ENCODE results near the gene GALNT11. TPM values are rescaled to one million over a fixed set of nuclear protein-coding genes. Genes with fewer than 3 reads are reported as not detected.

GALNT11 gene
- total RNA-seq, 2 donors from 2014 or later, result 32.7 to 35.3 TPM

DNA sequence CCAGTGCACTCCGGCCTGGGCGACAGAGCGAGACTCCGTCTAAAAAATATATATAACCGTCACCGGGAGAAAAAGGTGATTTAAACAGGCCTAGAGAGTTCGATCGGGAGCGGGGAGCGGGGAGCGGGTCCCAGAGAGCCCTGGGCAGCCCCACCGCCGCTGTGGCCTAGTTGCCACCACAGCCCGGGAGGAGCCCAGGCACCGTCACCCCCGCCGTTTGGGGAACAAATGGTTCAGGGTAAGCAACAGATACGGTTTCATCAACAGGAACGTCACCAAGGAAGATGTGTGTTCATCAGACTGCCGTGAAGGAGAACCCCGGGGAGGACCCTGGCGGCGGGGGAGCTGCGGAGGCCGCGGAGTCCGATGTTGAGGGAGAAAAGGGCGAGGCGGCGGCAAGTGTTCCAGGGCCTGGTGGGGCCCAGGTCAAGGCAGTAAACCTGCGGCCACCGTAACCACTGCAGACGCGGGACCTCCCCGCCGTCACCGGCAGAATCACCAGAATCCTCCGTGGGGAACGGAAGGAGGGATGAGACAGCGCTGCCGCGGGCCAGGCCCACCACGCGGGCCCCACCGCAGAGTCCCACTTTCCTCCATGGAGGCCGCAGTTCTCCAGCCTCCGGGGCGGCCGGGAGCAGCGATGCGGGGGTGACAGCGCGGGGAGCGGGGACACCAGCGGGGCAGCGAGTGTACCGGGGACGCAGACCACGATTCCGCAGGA is 103.4 kb downstream of the GALNT11 start:
- no peak overlapping the region for H3K27ac Mint-ChIP-seq

DNA sequence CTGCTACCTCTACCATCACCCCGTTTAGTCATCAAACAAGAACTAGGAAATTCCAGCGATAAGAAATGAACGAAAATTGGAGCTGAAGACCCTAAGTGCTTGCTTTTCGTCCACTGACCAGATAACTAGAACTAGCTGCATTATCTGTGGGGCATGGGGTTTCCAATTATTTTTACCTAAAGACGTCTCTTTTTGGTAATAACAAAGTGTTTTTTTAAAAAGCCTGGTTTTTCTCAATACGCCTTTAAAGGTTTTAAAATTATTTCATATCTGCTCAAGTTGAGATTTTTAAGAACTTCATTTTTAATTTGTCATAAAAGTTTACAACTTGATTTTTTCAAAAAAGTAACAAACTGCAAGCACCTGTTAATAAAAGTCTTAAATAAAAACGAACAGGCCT is 104.2 kb downstream of the GALNT11 start:
- Mint-ChIP-seq H3K27me3 (ENCODE audit: insufficient read depth) (no peaks in the 10 kb centered on the region), H3K4me1 (no peaks in the 10 kb centered on the region), H3K9me3 (peaks cover 38% of the 10 kb centered on the region), H3K36me3 (ENCODE audit: low read depth) (peaks cover 91% of the 10 kb centered on the region), H3K27ac (no peak overlapping the region), H3K4me3 (no peak overlapping the region)
- Histone ChIP-seq H3K4me3 (ENCODE audit: low read length) (no peak overlapping the region), H3K9me3 (ENCODE audit: control insufficient read depth, low read length) (peaks cover 6% of the 10 kb centered on the region), H3K36me3 (ENCODE audit: control insufficient read depth, insufficient read depth, low read length) (peaks cover 84% of the 10 kb centered on the region), H3K9ac (ENCODE audit: extremely low read depth, low read length, poor library complexity, severe bottlenecking) (no peak overlapping the region), H3K27me3 (ENCODE audit: control insufficient read depth, insufficient read depth, low read length, poor library complexity, severe bottlenecking) (no peaks in the 10 kb centered on the region), H3K4me1 (ENCODE audit: control insufficient read depth, insufficient read depth, low read length) (no peaks in the 10 kb centered on the region), H3K27ac (ENCODE audit: low read depth, low read length) (no peak overlapping the region)
- TF ChIP-seq, protein P1, sequence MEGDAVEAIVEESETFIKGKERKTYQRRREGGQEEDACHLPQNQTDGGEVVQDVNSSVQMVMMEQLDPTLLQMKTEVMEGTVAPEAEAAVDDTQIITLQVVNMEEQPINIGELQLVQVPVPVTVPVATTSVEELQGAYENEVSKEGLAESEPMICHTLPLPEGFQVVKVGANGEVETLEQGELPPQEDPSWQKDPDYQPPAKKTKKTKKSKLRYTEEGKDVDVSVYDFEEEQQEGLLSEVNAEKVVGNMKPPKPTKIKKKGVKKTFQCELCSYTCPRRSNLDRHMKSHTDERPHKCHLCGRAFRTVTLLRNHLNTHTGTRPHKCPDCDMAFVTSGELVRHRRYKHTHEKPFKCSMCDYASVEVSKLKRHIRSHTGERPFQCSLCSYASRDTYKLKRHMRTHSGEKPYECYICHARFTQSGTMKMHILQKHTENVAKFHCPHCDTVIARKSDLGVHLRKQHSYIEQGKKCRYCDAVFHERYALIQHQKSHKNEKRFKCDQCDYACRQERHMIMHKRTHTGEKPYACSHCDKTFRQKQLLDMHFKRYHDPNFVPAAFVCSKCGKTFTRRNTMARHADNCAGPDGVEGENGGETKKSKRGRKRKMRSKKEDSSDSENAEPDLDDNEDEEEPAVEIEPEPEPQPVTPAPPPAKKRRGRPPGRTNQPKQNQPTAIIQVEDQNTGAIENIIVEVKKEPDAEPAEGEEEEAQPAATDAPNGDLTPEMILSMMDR (conservative IDR thresholded peaks at IDR 0.05), result no peak
- WGBS, 2 experiments (ENCODE audit: insufficient coverage in 1 of 2, insufficient read length in 1 of 2), result 95 to 100% methylated on average over 5 to 6 of the region's 7 CpGs
- DNase-seq, result no peak

More for the DNA sequence above, 103.4 kb downstream of the GALNT11 start:
- H3K36me3 Mint-ChIP-seq (ENCODE audit: low read depth), result peaks cover 95% of the 10 kb centered on the region
- H3K9me3 Mint-ChIP-seq, result peaks cover 39% of the 10 kb centered on the region
- TF ChIP-seq, protein P1 (conservative IDR thresholded peaks at IDR 0.05), result no peak
- no peak for DNase-seq
- Histone ChIP-seq H3K9me3 (ENCODE audit: control insufficient read depth, low read length) (peaks cover 10% of the 10 kb centered on the region), H3K4me1 (ENCODE audit: control insufficient read depth, insufficient read depth, low read length) (no peaks in the 10 kb centered on the region), H3K9ac (ENCODE audit: extremely low read depth, low read length, poor library complexity, severe bottlenecking) (no peak overlapping the region), H3K36me3 (ENCODE audit: control insufficient read depth, insufficient read depth, low read length) (peaks cover 85% of the 10 kb centered on the region), H3K27me3 (ENCODE audit: control insufficient read depth, insufficient read depth, low read length, poor library complexity, severe bottlenecking) (no peaks in the 10 kb centered on the region), H3K4me3 (ENCODE audit: low read length) (no peak overlapping the region), H3K27ac (ENCODE audit: low read depth, low read length) (no peak overlapping the region)
- WGBS, 2 experiments (ENCODE audit: insufficient coverage in 1 of 2, insufficient read length in 1 of 2), result 96 to 97% methylated on average over 37 to 60 of the region's 60 CpGs
- no peaks in the 10 kb centered on the region for H3K27me3 Mint-ChIP-seq (ENCODE audit: insufficient read depth)
- no peaks in the 10 kb centered on the region for H3K4me1 Mint-ChIP-seq
- no peak overlapping the region for H3K4me3 Mint-ChIP-seq

DNA sequence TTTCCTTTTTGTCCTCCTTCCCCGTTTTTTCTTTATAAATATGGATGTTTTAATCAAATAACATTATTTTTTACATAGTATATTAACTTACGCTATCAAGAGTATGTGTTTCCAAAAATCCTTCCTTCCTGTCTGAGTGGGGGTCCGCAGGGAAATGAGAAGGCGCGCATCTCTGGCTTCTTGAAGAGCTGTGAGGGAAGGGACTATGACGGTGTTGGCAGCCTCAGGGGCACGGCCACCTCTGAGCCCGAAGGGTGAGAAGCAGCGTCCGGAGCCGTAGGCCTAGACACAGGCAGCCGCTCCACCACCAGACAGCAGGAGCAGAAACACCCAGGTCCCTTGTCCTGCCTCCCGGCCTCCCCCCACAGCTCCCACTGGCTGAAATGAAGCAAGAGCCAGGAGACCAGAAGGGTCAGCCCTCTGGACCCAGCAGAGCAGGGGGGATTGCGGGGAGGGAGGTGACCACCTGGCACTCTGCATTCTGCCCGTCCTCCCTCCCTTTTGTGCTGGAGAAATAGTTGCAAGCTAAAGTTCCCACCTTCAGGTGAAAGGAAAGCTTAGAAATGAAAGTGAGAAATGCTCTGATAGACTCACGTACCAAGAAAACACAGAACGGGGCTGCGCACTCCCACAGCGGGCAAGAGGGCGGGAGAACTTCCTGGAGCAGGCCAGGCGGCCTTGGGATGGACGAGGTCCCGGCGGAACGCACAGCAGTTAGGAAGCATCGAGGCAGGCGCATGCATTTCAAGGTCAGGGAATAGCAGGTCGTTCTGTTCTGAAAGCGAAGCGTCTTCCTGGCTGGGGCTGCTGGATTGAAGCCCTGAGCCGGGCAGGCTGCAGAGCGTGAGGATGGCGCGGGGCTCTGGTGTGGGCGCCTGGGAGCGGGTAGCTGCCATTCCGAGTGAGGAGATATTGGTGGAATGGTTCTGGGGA is 105.5 kb downstream of the GALNT11 start:
- TF ChIP-seq, protein P1 (conservative IDR thresholded peaks at IDR 0.05), result no peak
- no peaks in the 10 kb centered on the region for H3K27me3 ChIP-seq (ENCODE audit: control insufficient read depth, insufficient read depth, low read length, poor library complexity, severe bottlenecking)
- no peak for DNase-seq
- no peak overlapping the region for H3K4me3 Mint-ChIP-seq
- WGBS, 2 experiments (ENCODE audit: insufficient coverage in 1 of 2, insufficient read length in 1 of 2), result 96 to 97% methylated on average over 32 to 36 of the region's 37 CpGs
- no peaks in the 10 kb centered on the region for H3K9me3 ChIP-seq (ENCODE audit: control insufficient read depth, low read length)
- no peak overlapping the region for H3K27ac Mint-ChIP-seq
- H3K9me3 Mint-ChIP-seq, result peaks cover 28% of the 10 kb centered on the region
- no peak overlapping the region for H3K27ac ChIP-seq (ENCODE audit: low read depth, low read length)
- peaks cover 78% of the 10 kb centered on the region for H3K36me3 Mint-ChIP-seq (ENCODE audit: low read depth)
- peaks cover 85% of the 10 kb centered on the region for H3K36me3 ChIP-seq (ENCODE audit: control insufficient read depth, insufficient read depth, low read length)
- no peak overlapping the region for H3K4me3 ChIP-seq (ENCODE audit: low read length)
- no peaks in the 10 kb centered on the region for H3K4me1 Mint-ChIP-seq
- H3K27me3 Mint-ChIP-seq (ENCODE audit: insufficient read depth), result no peaks in the 10 kb centered on the region
- no peak overlapping the region for H3K9ac ChIP-seq (ENCODE audit: extremely low read depth, low read length, poor library complexity, severe bottlenecking)
- H3K4me1 ChIP-seq (ENCODE audit: control insufficient read depth, insufficient read depth, low read length), result no peaks in the 10 kb centered on the region
